B cell (primary cell): ENCODE data around the gene PDPR. TPM values are rescaled to one million over a fixed set of nuclear protein-coding genes. Genes with fewer than 3 reads are reported as not detected.
"Not testable (repeated sequence)": the region's sequence is repeated elsewhere in the genome, so short reads cannot be mapped to it uniquely, and the experiment has no call there.

Source experiments
- ATAC-seq: fragments of 200-7000 bp; cut with Tn5 transposase; one replicate; pipeline ENCODE4 v1.10.0; 2021; ENCODE audit warnings: low read depth, mild to moderate bottlenecking, moderate number of reproducible peaks, moderate library complexity
- CTCF ChIA-PET: fragments of 350-600 bp; sonication (Branson Sonifier 250); formaldehyde crosslinking; loops from one replicate; lab custom pipeline; 2021; ENCODE audit warnings: antibody characterized with exemption, inconsistent platforms; lab: Charles Lee
- POLR2A ChIA-PET: fragments of 350-600 bp; sonication (Branson Sonifier 250); formaldehyde crosslinking; loops from one replicate; lab custom pipeline; 2021; ENCODE audit warnings: antibody characterized with exemption; lab: Charles Lee
- DNase-seq: peaks from one replicate; pipeline ENCODE4 v3.0.0; 2013
- H2AFZ ChIP-seq: 2 replicates; pipeline ENCODE4 v1.6.1; 2012; ENCODE audit warnings: mild to moderate bottlenecking, low read depth, low read length; ENCODE audit not compliant: insufficient read depth, poor library complexity, severe bottlenecking
- H3K27ac ChIP-seq, 2 donors: 1 replicate in 1 of 2; 2 replicates in 1 of 2; pipeline ENCODE4 v1.5.1; 2012 to 2013; ENCODE audit warnings: low read length in 2 of 2, mild to moderate bottlenecking in 2 of 2, moderate library complexity in 1 of 2
- H3K27me3 ChIP-seq, 4 experiments: fragments of 200-600 bp in 1 of 4; sonication (generic) in 1 of 4; replicated peaks in 1 of 4; 1 replicate in 2 of 4; 2 replicates in 2 of 4; pipeline versions ENCODE4 v1.6.1 to v1.7.0; 2013 to 2016; ENCODE audit warnings: low read length in 3 of 4, mild to moderate bottlenecking in 2 of 4, mixed read lengths in 1 of 4, moderate library complexity in 1 of 4; ENCODE audit not compliant: insufficient read depth in 4 of 4, control insufficient read depth in 3 of 4; ENCODE audit errors: control extremely low read depth in 1 of 4
- H3K36me3 ChIP-seq, 2 experiments: replicated peaks in 1 of 2; 1 replicate in 1 of 2; 2 replicates in 1 of 2; pipeline versions ENCODE4 v1.6.1 to v1.7.1; 2013; ENCODE audit warnings: low read length in 1 of 2; ENCODE audit not compliant: insufficient read depth in 2 of 2, control insufficient read depth in 1 of 2; ENCODE audit errors: control extremely low read depth in 1 of 2, extremely low read depth in 1 of 2
- H3K4me1 ChIP-seq, 2 donors: fragments of 200-600 bp in 1 of 2; sonication (generic) in 1 of 2; 1 replicate in 1 of 2; 2 replicates in 1 of 2; pipeline versions ENCODE4 v1.5.1 to v1.6.1; 2013 to 2017; ENCODE audit warnings: low read length in 2 of 2; ENCODE audit not compliant: control insufficient read depth in 2 of 2, insufficient read depth in 2 of 2
- H3K4me2 ChIP-seq: replicated peaks from 2 replicates; pipeline ENCODE3; 2012; ENCODE audit warnings: mild to moderate bottlenecking, low read depth, low read length; ENCODE audit not compliant: poor library complexity, severe bottlenecking
- H3K4me3 ChIP-seq, 5 experiments: fragments of 200-600 bp in 1 of 5; sonication (generic) in 1 of 5; 1 replicate in 3 of 5; 2 replicates in 2 of 5; pipeline versions ENCODE4 v1.5.1 to v1.7.0; 2011 to 2016; ENCODE audit warnings: low read length in 4 of 5, mild to moderate bottlenecking in 4 of 5, low read depth in 2 of 5, control low read depth in 1 of 5, moderate library complexity in 1 of 5; ENCODE audit not compliant: insufficient read depth in 1 of 5; ENCODE audit errors: control extremely low read depth in 1 of 5, extremely low read depth in 1 of 5
- H3K79me2 ChIP-seq: fragments of 200-600 bp; sonication (generic); one replicate; pipeline ENCODE4 v1.6.0; 2016; ENCODE audit warnings: low read length; ENCODE audit not compliant: control insufficient read depth, insufficient read depth
- H3K9ac ChIP-seq: fragments of 200-600 bp; sonication (generic); 2 replicates; pipeline ENCODE4 v1.6.1; 2017; ENCODE audit warnings: mild to moderate bottlenecking, low read length, moderate library complexity
- H3K9me3 ChIP-seq, 3 donors: one replicate each; pipeline versions ENCODE4 v1.6.1 to v1.7.1; 2013; ENCODE audit warnings: low read length in 2 of 3; ENCODE audit not compliant: control insufficient read depth in 2 of 3, insufficient read depth in 1 of 3; ENCODE audit errors: control extremely low read depth in 1 of 3
- H4K20me1 ChIP-seq: 2 replicates; pipeline ENCODE4 v1.6.0; 2012; ENCODE audit warnings: mild to moderate bottlenecking, low read length; ENCODE audit not compliant: insufficient read depth, control insufficient read depth, poor library complexity, severe bottlenecking
- H3K27ac Mint-ChIP-seq: one replicate; pipeline ENCODE4 v1.8.0; 2021; ENCODE audit warnings: mixed read lengths
- H3K27me3 Mint-ChIP-seq: one replicate; pipeline ENCODE4 v1.8.0; 2021; ENCODE audit warnings: mixed read lengths
- H3K4me1 Mint-ChIP-seq: one replicate; pipeline ENCODE4 v1.8.0; 2021; ENCODE audit warnings: mixed read lengths
- H3K4me3 Mint-ChIP-seq: one replicate; pipeline ENCODE4 v1.8.0; 2021; ENCODE audit warnings: mixed read lengths
- H3K9me3 Mint-ChIP-seq: one replicate; pipeline ENCODE4 v1.8.0; 2022; ENCODE audit warnings: mixed read lengths; ENCODE audit not compliant: insufficient read depth
- WGBS: methylation state at CpG from one replicate; pipeline ENCODE4 v1.1.5; 2013; ENCODE audit warnings: missing lambda C conversion rate; ENCODE audit not compliant: insufficient coverage; 5-methylcytosine and 5-hydroxymethylcytosine counted together
- intact Hi-C: fragments of 100-400 bp; cut with micrococcal nuclease; formaldehyde crosslinking; loops from one replicate; pipeline ENCODE4 v1.10.0; 2022
- polyA plus RNA-seq: library from polyadenylated mRNA; depleted of rRNA; stranded (reverse); fragments of >200 nt; gene quantifications from 2 replicates; pipeline ENCODE4 v1.2.3, GENCODE V29; 2012
- total RNA-seq, 2 donors: library from RNA; stranded (reverse); fragments of 120-200 nt in 1 of 2; gene quantifications; 1 replicate in 1 of 2; 2 replicates in 1 of 2; pipeline versions ENCODE4 v1.2.3 to v1.2.4, GENCODE V29; 2013 to 2022

The PDPR gene
- total and polyA plus RNA-seq, 2 donors (not counting 1 experiment from before 2014, with no cell fraction given), result 14.7 to 28.3 TPM

DNA sequence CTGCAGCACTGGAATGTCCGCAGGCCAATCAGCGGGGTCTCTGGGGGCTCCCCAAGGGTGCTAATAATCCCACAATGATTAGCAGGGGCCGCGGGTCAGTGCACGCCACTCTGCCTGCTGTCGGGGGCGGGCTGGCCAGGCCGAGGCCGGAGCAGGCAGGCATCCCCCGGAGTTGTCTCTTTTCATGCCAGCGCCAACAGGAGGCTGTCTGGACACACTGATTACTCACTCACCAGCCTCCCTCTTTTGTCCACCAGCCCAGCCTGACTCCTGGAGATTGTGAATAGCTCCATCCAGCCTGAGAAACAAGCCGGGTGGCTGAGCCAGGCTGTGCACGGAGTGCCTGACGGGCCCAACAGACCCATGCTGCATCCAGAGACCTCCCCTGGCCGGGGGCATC lies 59.8 kb downstream of the PDPR start:
- H3K27ac Mint-ChIP-seq, CTCF ChIA-PET, H3K9me3 ChIP-seq, H3K4me1 Mint-ChIP-seq, H3K9me3 Mint-ChIP-seq, H3K4me2 ChIP-seq, H3K27me3 Mint-ChIP-seq, H2AFZ ChIP-seq, POLR2A ChIA-PET, DNase-seq, H3K4me1 ChIP-seq, intact Hi-C loops, H3K27ac ChIP-seq, H3K27me3 ChIP-seq, ATAC-seq, H3K79me2 ChIP-seq, H3K9ac ChIP-seq, H3K4me3 ChIP-seq, H3K36me3 ChIP-seq, H3K4me3 Mint-ChIP-seq, H4K20me1 ChIP-seq: not testable (repeated sequence)
- WGBS, result 100% methylated on average over 1 of the region's 15 CpGs

DNA sequence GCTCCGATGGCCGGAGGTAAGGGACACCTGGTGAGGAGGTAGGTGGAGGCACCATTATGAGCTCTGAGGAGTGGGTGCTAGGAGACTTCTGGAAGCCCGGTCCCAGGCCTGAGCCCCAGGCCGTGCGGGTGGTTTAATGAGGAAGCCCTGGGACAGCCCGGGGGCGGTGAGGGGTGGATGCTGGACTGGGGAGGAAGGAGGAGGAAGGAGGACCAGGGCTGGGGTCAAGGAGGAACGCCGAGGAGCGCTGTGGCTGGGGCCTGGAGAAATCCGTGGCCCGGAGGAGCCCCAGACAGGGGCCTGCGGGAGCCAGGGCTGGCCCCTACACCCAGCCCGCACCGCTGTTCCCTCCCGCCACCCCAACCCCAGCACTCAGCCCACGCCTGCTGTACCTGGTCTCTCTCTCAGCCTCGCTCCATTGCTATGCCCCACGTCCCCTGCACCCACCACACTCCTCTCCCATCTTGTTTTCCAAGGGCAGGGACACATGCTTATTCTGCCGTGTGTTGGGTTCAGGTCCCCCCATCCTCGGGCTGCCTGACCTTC lies 60.3 kb downstream of the PDPR start:
- H3K27ac Mint-ChIP-seq, intact Hi-C loops, ATAC-seq, POLR2A ChIA-PET, CTCF ChIA-PET, H4K20me1 ChIP-seq, H3K9me3 ChIP-seq, H3K27me3 ChIP-seq, H3K4me1 Mint-ChIP-seq, H3K4me3 Mint-ChIP-seq, DNase-seq, H3K4me1 ChIP-seq, H3K4me3 ChIP-seq, H3K9ac ChIP-seq, H2AFZ ChIP-seq, H3K36me3 ChIP-seq, H3K27me3 Mint-ChIP-seq, H3K4me2 ChIP-seq, H3K79me2 ChIP-seq, H3K9me3 Mint-ChIP-seq, H3K27ac ChIP-seq: not testable (repeated sequence)
- no CpG with 5 or more reads among the region's 21 CpGs for WGBS

DNA sequence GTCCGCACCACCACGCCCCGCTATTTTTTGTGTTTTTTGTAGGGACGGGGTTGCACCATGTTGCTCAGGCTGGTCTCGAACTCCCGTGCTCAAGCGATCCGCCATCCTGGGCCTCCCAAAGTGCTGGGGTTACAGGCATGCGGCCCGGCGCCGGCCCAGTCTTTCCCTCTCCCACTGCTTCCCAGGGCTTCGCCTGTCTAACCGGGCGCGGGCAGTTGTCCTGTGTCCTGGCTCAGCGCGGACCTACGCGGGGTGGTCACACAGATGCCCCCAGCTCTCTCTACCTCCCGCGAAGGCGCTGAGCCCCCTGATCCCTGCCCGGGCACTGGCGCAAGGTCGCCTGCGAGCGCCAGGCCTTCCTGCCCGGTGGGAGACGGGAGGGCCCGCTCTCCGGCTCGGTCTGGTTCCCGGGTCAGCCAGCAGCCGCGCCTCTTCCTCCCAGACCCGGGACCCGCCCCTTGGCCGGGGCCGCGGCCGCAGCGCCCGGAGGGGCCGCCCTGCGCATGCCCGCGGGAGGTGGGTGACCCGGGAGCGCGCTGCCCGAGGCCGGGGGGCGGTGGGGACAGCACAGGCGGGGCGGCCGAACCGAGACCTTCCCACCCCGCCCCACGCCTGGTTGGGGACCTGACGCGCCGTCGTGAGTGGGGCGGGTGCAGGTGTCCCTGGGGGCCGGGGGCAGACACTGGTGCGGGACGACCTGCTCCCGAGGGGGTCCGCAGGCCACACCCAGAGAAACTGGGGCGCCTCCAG lies 73.9 kb downstream of the PDPR start:
- H3K4me2 ChIP-seq, DNase-seq, H3K36me3 ChIP-seq, intact Hi-C loops, H3K27ac ChIP-seq, H3K9ac ChIP-seq, POLR2A ChIA-PET, H3K27me3 ChIP-seq, H2AFZ ChIP-seq, H3K4me1 ChIP-seq, H3K4me3 ChIP-seq, H3K27ac Mint-ChIP-seq, H4K20me1 ChIP-seq, CTCF ChIA-PET, H3K9me3 ChIP-seq, H3K4me1 Mint-ChIP-seq, H3K27me3 Mint-ChIP-seq, H3K4me3 Mint-ChIP-seq, H3K79me2 ChIP-seq, H3K9me3 Mint-ChIP-seq: not testable (repeated sequence)
- peak; percentile 74 for ATAC-seq
- WGBS, result no CpG with 5 or more reads among the region's 71 CpGs

DNA sequence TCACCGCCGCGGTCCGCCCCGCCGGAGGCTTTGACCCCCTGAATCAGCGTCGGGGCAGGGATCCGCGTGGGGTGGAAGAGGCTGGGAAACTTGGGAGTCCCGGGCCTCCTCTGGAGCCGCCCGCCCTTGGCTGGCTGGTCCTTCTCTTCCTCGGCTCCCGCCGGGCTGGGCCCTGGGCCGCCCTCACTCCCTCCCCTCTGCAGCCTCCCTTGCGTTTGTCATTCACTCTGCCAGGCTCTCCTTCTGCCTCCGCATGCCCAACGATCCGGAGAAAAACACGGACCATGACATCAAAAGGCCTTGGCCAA lies 74.4 kb downstream of the PDPR start:
- H3K4me3 Mint-ChIP-seq, H3K27ac ChIP-seq, CTCF ChIA-PET, H2AFZ ChIP-seq, H3K4me1 ChIP-seq, intact Hi-C loops, H4K20me1 ChIP-seq, H3K27me3 Mint-ChIP-seq, H3K27ac Mint-ChIP-seq, H3K9ac ChIP-seq, H3K27me3 ChIP-seq, POLR2A ChIA-PET, H3K4me1 Mint-ChIP-seq, H3K4me3 ChIP-seq, H3K36me3 ChIP-seq, DNase-seq, H3K4me2 ChIP-seq, H3K9me3 Mint-ChIP-seq, H3K9me3 ChIP-seq, H3K79me2 ChIP-seq: not testable (repeated sequence)
- WGBS, result no CpG with 5 or more reads among the region's 22 CpGs
- ATAC-seq, result peak; percentile 8
